ENCODE results near the gene GPR82. TPM values are rescaled to one million over a fixed set of nuclear protein-coding genes. Genes with fewer than 3 reads are reported as not detected.

GPR82 gene
- total RNA-seq, 1 experiment from 2014 or later = not detected

DNA sequence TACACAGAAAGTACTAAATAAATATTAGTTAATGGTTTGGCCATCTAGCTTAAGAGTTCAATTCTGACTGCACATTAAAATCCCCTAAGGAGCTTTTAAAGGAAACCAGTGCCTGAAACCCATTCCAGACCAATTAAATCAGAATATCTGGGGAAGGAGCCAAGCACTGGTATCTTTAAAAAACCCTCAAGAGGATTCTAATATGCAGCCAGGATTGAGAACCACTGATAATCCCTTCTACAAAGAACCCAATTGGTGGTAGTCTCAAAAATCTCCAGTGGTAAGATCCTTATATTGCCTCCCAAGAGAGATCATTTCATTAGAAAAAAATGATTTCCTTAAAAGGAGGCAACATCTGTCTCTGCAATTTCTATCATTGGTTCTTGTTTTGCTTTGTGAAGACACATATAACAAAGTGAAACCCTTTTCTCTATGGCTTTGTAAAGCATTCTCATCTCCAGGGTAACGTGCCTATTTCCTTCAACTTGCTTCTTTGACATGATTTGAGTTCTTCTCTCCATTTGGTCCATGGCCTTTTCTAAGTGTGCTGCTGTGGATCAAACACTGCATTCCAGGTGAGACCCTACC is 31.7 kb upstream of the GPR82 start:
- Histone ChIP-seq H2AFZ (no peak overlapping the region), H4K20me1 (ENCODE audit: insufficient read depth) (no peaks in the 10 kb centered on the region), H3K27me3 (ENCODE audit: insufficient read depth, low read depth) (no peaks in the 10 kb centered on the region), H3K9me3 (ENCODE audit: insufficient read depth, low read depth) (no peaks in the 10 kb centered on the region), H3K36me3 (ENCODE audit: low read depth) (no peaks in the 10 kb centered on the region), H3F3A (ENCODE audit: insufficient read depth, low read depth) (no peaks in the 10 kb centered on the region), H3K4me1 (replicated peaks; ENCODE audit: insufficient read depth) (no peaks in the 10 kb centered on the region), H3K4me2 (no peak overlapping the region), H3K9me2 (ENCODE audit: insufficient read depth) (no peaks in the 10 kb centered on the region), H3K4me3 (no peak overlapping the region), H3K27ac (no peak overlapping the region), H3K79me2 (ENCODE audit: low read depth) (no peaks in the 10 kb centered on the region)
- intact Hi-C loops (cut with micrococcal nuclease; ENCODE audit: unreplicated experiment) = no loop called here
- ChIA-PET CTCF (no interaction called here), POLR2A (ENCODE audit: unreplicated experiment) (no interaction called here)
- DNase-seq = no peak
- TF ChIP-seq EZH2 (IDR thresholded peaks at IDR 0.05; ENCODE audit: low read depth) = no peak
- TF ChIP-seq CTCF (conservative IDR thresholded peaks at IDR 0.05) = no peak
- BruUV-seq (replicated peaks) = no TSS peak

DNA sequence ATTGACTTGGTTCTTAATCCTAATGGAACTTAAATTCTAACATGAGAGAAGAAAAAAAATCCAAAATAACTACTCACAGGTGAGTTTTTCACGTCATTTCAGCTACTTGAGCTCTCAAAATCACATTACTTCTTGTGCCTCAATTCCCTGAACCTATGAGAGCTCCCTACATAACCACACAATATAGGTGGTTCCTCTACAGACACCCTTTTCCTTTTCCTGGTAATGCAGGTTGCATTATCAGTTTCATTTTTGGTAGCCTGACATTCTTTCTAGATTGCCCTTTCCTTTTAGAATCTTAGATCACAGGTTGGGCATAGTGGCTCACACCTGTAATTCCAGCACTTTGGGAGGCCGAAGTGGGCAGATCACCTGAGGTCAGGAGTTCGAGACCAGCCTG is 31.0 kb upstream of the GPR82 start:
- intact Hi-C loops (cut with micrococcal nuclease; ENCODE audit: unreplicated experiment) = no loop called here
- POLR2A ChIA-PET (ENCODE audit: unreplicated experiment) = no interaction called here
- H3K36me3 ChIP-seq (ENCODE audit: low read depth) = no peaks in the 10 kb centered on the region
- no peak overlapping the region for H3K27ac ChIP-seq
- H2AFZ ChIP-seq = no peak overlapping the region
- no peaks in the 10 kb centered on the region for H3K9me2 ChIP-seq (ENCODE audit: insufficient read depth)
- H3K4me2 ChIP-seq = no peak overlapping the region
- no peaks in the 10 kb centered on the region for H3K4me1 ChIP-seq (replicated peaks; ENCODE audit: insufficient read depth)
- DNase-seq = no peak
- no peaks in the 10 kb centered on the region for H4K20me1 ChIP-seq (ENCODE audit: insufficient read depth)
- H3K27me3 ChIP-seq (ENCODE audit: insufficient read depth, low read depth) = no peaks in the 10 kb centered on the region
- no TSS peak for BruUV-seq (replicated peaks)
- no peaks in the 10 kb centered on the region for H3F3A ChIP-seq (ENCODE audit: insufficient read depth, low read depth)
- no peaks in the 10 kb centered on the region for H3K9me3 ChIP-seq (ENCODE audit: insufficient read depth, low read depth)
- TF ChIP-seq CTCF (conservative IDR thresholded peaks at IDR 0.05) = no peak
- CTCF ChIA-PET = no interaction called here
- no peaks in the 10 kb centered on the region for H3K79me2 ChIP-seq (ENCODE audit: low read depth)
- no peak overlapping the region for H3K4me3 ChIP-seq

GRCh38 chrX:41695426-41695825 is 28.6 kb upstream of the GPR82 start:
- TF ChIP-seq CTCF (conservative IDR thresholded peaks at IDR 0.05) (no peak), EZH2 (IDR thresholded peaks at IDR 0.05; ENCODE audit: low read depth) (no peak)
- no peaks in the 10 kb centered on the region for H3K79me2 ChIP-seq (ENCODE audit: low read depth)
- ChIA-PET CTCF (no interaction called here), POLR2A (ENCODE audit: unreplicated experiment) (no interaction called here)
- no peaks in the 10 kb centered on the region for H3K4me1 ChIP-seq (replicated peaks; ENCODE audit: insufficient read depth)
- no peaks in the 10 kb centered on the region for H4K20me1 ChIP-seq (ENCODE audit: insufficient read depth)
- H3K27me3 ChIP-seq (ENCODE audit: insufficient read depth, low read depth) = no peaks in the 10 kb centered on the region
- H2AFZ ChIP-seq = no peak overlapping the region
- no peak overlapping the region for H3K4me2 ChIP-seq
- DNase-seq = no peak
- BruUV-seq (replicated peaks) = no TSS peak
- intact Hi-C loops (cut with micrococcal nuclease; ENCODE audit: unreplicated experiment) = no loop called here
- no peak overlapping the region for H3K4me3 ChIP-seq
- H3K9me2 ChIP-seq (ENCODE audit: insufficient read depth) = no peaks in the 10 kb centered on the region
- no peaks in the 10 kb centered on the region for H3K36me3 ChIP-seq (ENCODE audit: low read depth)
- H3F3A ChIP-seq (ENCODE audit: insufficient read depth, low read depth) = no peaks in the 10 kb centered on the region
- no peak overlapping the region for H3K27ac ChIP-seq
- H3K9me3 ChIP-seq (ENCODE audit: insufficient read depth, low read depth) = no peaks in the 10 kb centered on the region

Measured in PC-9 (cell line).